ENCODE results near the gene TAS2R19. TPM values are rescaled to one million over a fixed set of nuclear protein-coding genes. Genes with fewer than 3 reads are reported as not detected.

The TAS2R19 gene
- total RNA-seq, 2 experiments from 2014 or later, result 1.8 to 2.0 TPM

DNA sequence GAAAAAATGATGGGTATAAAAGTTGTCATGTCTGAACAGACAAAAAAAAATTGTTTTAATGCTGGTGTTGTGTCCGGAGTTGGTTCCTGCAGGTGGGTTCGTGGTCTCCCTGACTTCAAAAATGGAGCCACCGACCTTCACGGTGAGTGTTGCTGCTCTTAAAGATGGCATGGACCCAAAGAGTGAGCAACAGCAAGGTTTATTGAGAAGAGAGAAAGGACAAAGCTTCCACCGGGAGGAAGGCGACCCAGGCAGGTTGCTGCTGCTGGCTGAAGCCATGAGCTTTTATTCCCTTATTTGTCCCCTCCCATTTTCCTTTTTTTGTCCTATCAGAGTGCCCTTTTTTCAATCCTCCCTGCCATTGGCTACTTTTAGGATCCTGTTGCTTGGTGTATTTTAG, 8.9 kb upstream of the TAS2R19 start, which contains the start of gene TAS2R31:
TAS2R31 (minus strand) TSS at position 101 of the 400 bp plus-strand sequence; CDS start at position 29, 72 bp downstream.
- no peaks in the 10 kb centered on the region for H3K27me3 Mint-ChIP-seq
- ATAC-seq (no peak), DNase-seq (no peak)
- H3K27ac Mint-ChIP-seq, result no peak within 1 kb of the TSS
- H3K9me3 Mint-ChIP-seq (ENCODE audit: low read depth), result no peaks in the 10 kb centered on the region
- H3K4me3 Mint-ChIP-seq, result no peak within 1 kb of the TSS
- H3K4me1 Mint-ChIP-seq, result no peaks in the 10 kb centered on the region
- CTCF ChIA-PET, result interaction anchor here (0.7 kb wide), 1 partner anchor 1021 kb away, joined by 3 read pairs; the partner anchor contains the start of gene CLEC12B
- H3K36me3 Mint-ChIP-seq, result peaks cover 24% of the 10 kb centered on the region

DNA sequence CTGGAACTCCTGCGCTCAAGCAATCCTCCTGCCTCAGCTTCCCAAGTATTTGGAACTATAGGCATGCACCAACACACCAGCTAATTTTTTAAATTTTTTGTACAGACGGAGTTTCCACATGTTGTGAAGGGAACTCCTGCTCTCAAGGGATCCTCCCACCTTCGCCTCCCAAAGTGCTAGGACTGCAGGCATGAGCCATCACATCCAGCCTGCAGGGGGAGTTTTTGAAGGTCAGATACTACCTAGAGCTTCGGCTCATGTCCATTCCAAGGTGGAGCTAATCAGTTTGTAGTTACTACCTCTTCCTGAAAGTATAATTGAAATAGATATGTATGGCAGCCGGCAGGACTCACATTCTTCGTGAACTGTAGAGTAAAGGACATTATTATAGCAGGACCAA, 3.7 kb upstream of the TAS2R19 start:
- ATAC-seq (no peak), DNase-seq (no peak)
- CTCF ChIA-PET, result no interaction called here
- Mint-ChIP-seq H3K4me3 (no peak overlapping the region), H3K9me3 (ENCODE audit: low read depth) (peaks cover 6% of the 10 kb centered on the region), H3K27me3 (no peaks in the 10 kb centered on the region), H3K27ac (no peak overlapping the region), H3K4me1 (no peaks in the 10 kb centered on the region), H3K36me3 (peaks cover 31% of the 10 kb centered on the region)

- peaks cover 28% of the 10 kb centered on the region for H3K36me3 Mint-ChIP-seq
- no peak for ATAC-seq
- H3K9me3 Mint-ChIP-seq (ENCODE audit: low read depth), result peaks cover 6% of the 10 kb centered on the region
- no peak overlapping the region for H3K4me3 Mint-ChIP-seq
- H3K27ac Mint-ChIP-seq, result no peak overlapping the region
- no peaks in the 10 kb centered on the region for H3K27me3 Mint-ChIP-seq
- no peaks in the 10 kb centered on the region for H3K4me1 Mint-ChIP-seq
- CTCF ChIA-PET, result no interaction called here
- DNase-seq, result no peak
Observed at GRCh38 chr12:11023387-11023786, 967 bp upstream of the TAS2R19 start.

DNA sequence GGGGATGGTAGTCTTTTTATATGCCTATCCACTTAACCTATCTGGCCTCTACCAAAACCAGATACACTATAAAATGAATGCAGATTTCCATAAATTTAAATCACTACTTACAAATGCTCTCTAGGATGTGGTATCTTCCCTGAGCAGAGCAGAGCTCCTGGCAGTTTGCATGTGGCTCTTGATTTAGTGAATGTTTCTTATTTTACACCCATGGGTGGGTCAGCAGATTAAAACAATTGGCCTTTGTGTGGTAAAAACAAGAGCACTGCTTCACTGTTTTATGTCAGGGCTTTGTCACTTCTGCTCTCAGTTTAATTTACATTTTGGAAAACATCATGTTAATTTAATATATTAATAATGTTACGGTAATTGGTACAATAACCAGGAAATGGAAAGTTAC, 5.5 kb downstream of the TAS2R19 start:
- ATAC-seq (no peak), DNase-seq (no peak)
- Mint-ChIP-seq H3K9me3 (ENCODE audit: low read depth) (no peaks in the 10 kb centered on the region), H3K27ac (no peak overlapping the region), H3K27me3 (no peaks in the 10 kb centered on the region), H3K36me3 (peaks cover 8% of the 10 kb centered on the region), H3K4me1 (no peaks in the 10 kb centered on the region), H3K4me3 (no peak overlapping the region)
- CTCF ChIA-PET, result no interaction called here

DNA sequence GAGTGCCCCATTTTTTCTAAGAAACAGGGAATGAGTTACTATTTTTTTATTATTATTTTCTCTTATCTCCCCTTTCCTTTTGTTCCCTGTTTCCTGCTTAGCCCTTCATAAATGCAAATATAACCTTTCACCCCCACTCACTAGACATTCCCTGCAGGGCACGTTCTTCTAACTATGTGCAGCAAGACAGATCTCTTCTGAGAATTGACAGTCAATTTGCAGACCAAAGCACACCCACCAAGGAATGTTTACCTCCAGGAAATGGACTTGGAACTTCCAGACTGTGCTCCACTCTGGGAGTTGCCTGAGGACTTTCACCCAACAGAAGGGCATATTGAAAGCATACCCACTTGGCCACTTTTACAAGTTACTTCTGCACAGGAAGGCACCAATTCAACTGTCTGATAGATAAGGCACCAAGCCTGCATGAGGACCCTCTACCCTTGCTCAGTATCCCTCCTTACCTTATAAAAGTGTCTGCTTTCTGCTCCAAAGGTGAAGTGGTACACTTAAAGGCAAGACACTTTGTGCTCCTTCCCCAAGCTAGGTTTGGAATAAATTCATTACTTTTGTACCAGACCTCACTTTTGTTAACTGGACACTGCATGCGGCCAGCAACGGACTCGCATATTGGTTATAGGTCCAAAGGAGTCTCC, 6.5 kb downstream of the TAS2R19 start:
- Mint-ChIP-seq H3K27ac (no peak overlapping the region), H3K36me3 (peaks cover 6% of the 10 kb centered on the region), H3K4me1 (no peaks in the 10 kb centered on the region), H3K4me3 (no peak overlapping the region), H3K27me3 (no peaks in the 10 kb centered on the region), H3K9me3 (ENCODE audit: low read depth) (no peaks in the 10 kb centered on the region)
- CTCF ChIA-PET, result no interaction called here
- DNase-seq (no peak), ATAC-seq (no peak)

GRCh38 chr12:11014234-11014633, 8.2 kb downstream of the TAS2R19 start:
- CTCF ChIA-PET, result no interaction called here
- Mint-ChIP-seq H3K36me3 (peaks cover 6% of the 10 kb centered on the region), H3K9me3 (ENCODE audit: low read depth) (no peaks in the 10 kb centered on the region), H3K27ac (no peak overlapping the region), H3K4me3 (no peak overlapping the region), H3K27me3 (no peaks in the 10 kb centered on the region), H3K4me1 (no peaks in the 10 kb centered on the region)
- DNase-seq (no peak), ATAC-seq (no peak)

- H3K4me1 Mint-ChIP-seq, result no peaks in the 10 kb centered on the region
- DNase-seq (no peak), ATAC-seq (no peak)
- H3K27me3 Mint-ChIP-seq, result no peaks in the 10 kb centered on the region
- CTCF ChIA-PET, result interaction anchor here (1.8 kb wide), 1 partner anchor 14 kb away, joined by 4 read pairs; no protein-coding TSS in a partner anchor
- peaks cover 2% of the 10 kb centered on the region for H3K36me3 Mint-ChIP-seq
- no peak overlapping the region for H3K4me3 Mint-ChIP-seq
- H3K9me3 Mint-ChIP-seq (ENCODE audit: low read depth), result no peaks in the 10 kb centered on the region
- no peak overlapping the region for H3K27ac Mint-ChIP-seq
Observed at GRCh38 chr12:11007608-11008007, 14.8 kb downstream of the TAS2R19 start.

DNA sequence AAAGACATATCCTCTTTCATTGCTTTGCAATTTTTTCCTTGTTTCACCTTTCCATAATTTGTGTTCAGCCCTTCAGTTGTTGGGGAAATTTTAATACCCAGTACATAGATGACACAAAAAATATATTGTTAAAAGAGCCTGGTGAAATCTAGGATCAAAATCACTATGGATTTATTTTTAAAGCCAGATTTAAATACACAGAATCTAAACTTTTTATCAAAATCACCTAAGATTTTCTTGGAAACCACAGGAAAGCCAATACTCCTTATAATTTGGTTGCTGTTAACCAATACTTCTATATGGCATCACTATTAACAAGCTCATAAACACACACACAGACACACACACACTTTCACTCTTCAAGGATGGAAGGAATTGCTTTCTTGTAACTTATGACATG, 24.2 kb downstream of the TAS2R19 start, which contains the start of gene TAS2R20:
TAS2R20 (minus strand) TSS at position 101 of the 400 bp plus-strand sequence. CDS start 429 bp downstream, outside the sequence.
- H3K27ac Mint-ChIP-seq, result no peak within 1 kb of the TSS
- ATAC-seq (no peak), DNase-seq (no peak)
- H3K9me3 Mint-ChIP-seq (ENCODE audit: low read depth), result peaks cover 3% of the 10 kb centered on the region
- peaks cover 16% of the 10 kb centered on the region for H3K36me3 Mint-ChIP-seq
- no peak within 1 kb of the TSS for H3K4me3 Mint-ChIP-seq
- H3K4me1 Mint-ChIP-seq, result no peaks in the 10 kb centered on the region
- CTCF ChIA-PET, result interaction anchor here (1.3 kb wide), 2 partner anchors 11 to 13 kb away, joined by 3 read pairs; no protein-coding TSS in a partner anchor
- H3K27me3 Mint-ChIP-seq, result no peaks in the 10 kb centered on the region

GRCh38 chr12:10994307-10994706, 28.1 kb downstream of the TAS2R19 start:
- CTCF ChIA-PET, result no interaction called here
- H3K4me1 Mint-ChIP-seq, result no peaks in the 10 kb centered on the region
- DNase-seq, result no peak
- no peak for ATAC-seq
- no peaks in the 10 kb centered on the region for H3K9me3 Mint-ChIP-seq (ENCODE audit: low read depth)
- peaks cover 29% of the 10 kb centered on the region for H3K36me3 Mint-ChIP-seq
- H3K27me3 Mint-ChIP-seq, result no peaks in the 10 kb centered on the region
- no peak overlapping the region for H3K27ac Mint-ChIP-seq
- H3K4me3 Mint-ChIP-seq, result no peak overlapping the region

DNA sequence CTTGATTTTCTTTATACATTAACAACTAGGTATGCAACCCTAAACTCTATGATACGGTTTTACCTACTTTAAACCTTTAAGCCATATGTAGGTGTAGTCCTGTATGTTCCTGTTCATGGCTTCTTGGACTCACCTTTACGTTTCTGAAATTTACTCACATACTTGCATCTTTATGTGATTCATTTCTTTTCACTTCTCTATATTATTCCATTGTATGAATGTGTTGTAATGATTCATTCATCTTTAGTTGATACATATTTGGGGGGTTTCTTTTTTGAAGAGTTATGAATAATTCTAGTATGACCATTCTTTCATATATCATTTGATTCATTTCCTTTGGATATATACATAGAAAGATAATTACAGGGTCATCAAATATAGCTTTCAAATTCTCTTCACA, 33.3 kb downstream of the TAS2R19 start:
- Mint-ChIP-seq H3K4me3 (no peak overlapping the region), H3K36me3 (peaks cover 27% of the 10 kb centered on the region), H3K27ac (no peak overlapping the region), H3K9me3 (ENCODE audit: low read depth) (no peaks in the 10 kb centered on the region), H3K27me3 (peaks cover 16% of the 10 kb centered on the region), H3K4me1 (peaks cover 3% of the 10 kb centered on the region)
- CTCF ChIA-PET, result no interaction called here
- ATAC-seq (no peak), DNase-seq (no peak)

DNA sequence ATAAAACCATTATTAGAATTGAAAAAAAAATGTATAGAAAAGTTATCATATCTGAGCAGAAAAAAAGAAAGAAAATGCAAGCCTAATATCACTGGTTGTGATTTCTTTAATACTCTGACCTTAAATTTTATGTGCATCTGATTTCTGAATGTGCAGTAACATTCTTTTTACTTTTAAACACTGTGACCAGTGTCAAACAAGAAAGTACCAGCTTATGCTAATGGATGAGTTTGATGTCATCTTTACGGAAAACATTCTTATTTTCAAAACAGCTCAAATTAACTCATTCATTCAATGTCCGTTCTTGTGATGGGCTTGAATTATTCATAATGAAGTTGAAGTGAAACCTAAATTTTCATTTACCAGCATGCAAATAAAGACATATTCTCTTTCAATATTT, 35.6 kb downstream of the TAS2R19 start, which contains the start of gene TAS2R50:
TAS2R50 (minus strand) TSS at position 101 of the 400 bp plus-strand sequence; CDS start at position 49, 52 bp downstream.
- H3K27ac Mint-ChIP-seq, result no peak within 1 kb of the TSS
- ATAC-seq, result no peak
- no peak for DNase-seq

GRCh38 chr12:10982244-10982643, 40.2 kb downstream of the TAS2R19 start:
- Mint-ChIP-seq H3K9me3 (ENCODE audit: low read depth) (no peaks in the 10 kb centered on the region), H3K36me3 (peaks cover 17% of the 10 kb centered on the region), H3K4me1 (peaks cover 25% of the 10 kb centered on the region), H3K27ac (no peak overlapping the region), H3K27me3 (peaks cover 53% of the 10 kb centered on the region), H3K4me3 (no peak overlapping the region)
- DNase-seq (peak; percentile 80), ATAC-seq (peak; percentile 93)
- CTCF ChIA-PET, result interaction anchor here (0.9 to 1.2 kb wide), 3 partner anchors 17 to 217 kb away, joined by 3 read pairs; partner anchors contain the start of gene SMIM10L1

More for the DNA sequence above, 35.6 kb downstream of the TAS2R19 start, which contains the start of gene TAS2R50:
- H3K4me1 Mint-ChIP-seq, result peaks cover 21% of the 10 kb centered on the region
- CTCF ChIA-PET, result no interaction called here
- H3K36me3 Mint-ChIP-seq, result peaks cover 20% of the 10 kb centered on the region
- H3K9me3 Mint-ChIP-seq (ENCODE audit: low read depth), result no peaks in the 10 kb centered on the region
- H3K4me3 Mint-ChIP-seq, result no peak within 1 kb of the TSS
- peaks cover 24% of the 10 kb centered on the region for H3K27me3 Mint-ChIP-seq

DNA sequence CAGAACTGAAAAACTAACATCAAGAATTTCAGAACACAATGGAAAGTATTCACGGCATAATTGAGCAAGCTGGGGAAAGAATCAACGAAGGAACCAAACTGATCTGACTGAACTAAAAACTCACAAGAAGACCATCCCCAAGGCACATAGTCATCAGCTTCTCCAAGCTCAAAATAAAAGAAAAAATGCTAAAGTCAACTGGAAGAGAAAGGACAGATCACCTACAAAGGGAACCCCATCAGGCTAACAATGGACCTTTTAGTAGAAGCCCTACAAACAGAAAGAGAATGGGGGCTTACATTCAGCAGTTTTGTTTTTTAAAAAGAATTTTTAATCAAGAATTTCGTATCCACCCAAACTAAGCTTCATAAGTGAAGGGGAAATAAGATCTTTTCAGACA, 47.5 kb downstream of the TAS2R19 start:
- Mint-ChIP-seq H3K36me3 (peaks cover 12% of the 10 kb centered on the region), H3K27me3 (peaks cover 32% of the 10 kb centered on the region), H3K4me1 (no peaks in the 10 kb centered on the region), H3K9me3 (ENCODE audit: low read depth) (no peaks in the 10 kb centered on the region), H3K4me3 (no peak overlapping the region), H3K27ac (no peak overlapping the region)
- ATAC-seq (no peak), DNase-seq (no peak)
- CTCF ChIA-PET, result no interaction called here

Measured in activated CD8-positive, alpha-beta memory T cell treated with anti-CD3 and anti-CD28 coated beads, Interleukin-2, amount 10 ng/mL, durations not matched to agents 7 days and 5 days (primary cell).